ENCODE data around the gene SLC16A12. TPM values are rescaled to one million over a fixed set of nuclear protein-coding genes. Genes with fewer than 3 reads are reported as not detected.
"Not testable (repeated sequence)": the region's sequence is repeated elsewhere in the genome, so short reads cannot be mapped to it uniquely, and the experiment has no call there.

Gene SLC16A12
- total RNA-seq, 1 donor from 2014 or later, result 0.08 TPM

GRCh38 chr10:89547853-89548513, 12.6 kb upstream of the SLC16A12 start:
- no peak for ATAC-seq

- not testable (repeated sequence) for ATAC-seq
These were observed 11.3 kb upstream of the SLC16A12 start for GRCh38 chr10:89546651-89547050.

DNA sequence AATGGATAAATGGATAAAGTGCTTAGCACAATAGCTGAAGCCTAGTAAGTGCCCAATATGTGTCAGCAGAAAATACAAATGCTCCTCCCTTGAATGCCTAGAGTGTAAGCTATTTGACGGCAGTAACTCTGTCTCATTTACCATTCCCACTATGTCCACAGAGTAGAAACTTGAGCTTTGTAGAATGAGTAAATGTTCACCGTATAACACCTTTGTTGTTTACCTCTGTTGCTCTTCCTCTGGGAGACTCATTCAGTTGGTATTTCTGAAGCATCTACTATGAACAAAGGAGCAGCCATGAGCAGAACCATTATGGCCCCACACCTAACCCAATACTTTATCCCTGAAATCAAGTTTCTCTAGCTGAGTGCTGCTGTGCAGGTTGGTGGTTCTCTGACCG, 8.4 kb upstream of the SLC16A12 start:
- ATAC-seq, result no peak

DNA sequence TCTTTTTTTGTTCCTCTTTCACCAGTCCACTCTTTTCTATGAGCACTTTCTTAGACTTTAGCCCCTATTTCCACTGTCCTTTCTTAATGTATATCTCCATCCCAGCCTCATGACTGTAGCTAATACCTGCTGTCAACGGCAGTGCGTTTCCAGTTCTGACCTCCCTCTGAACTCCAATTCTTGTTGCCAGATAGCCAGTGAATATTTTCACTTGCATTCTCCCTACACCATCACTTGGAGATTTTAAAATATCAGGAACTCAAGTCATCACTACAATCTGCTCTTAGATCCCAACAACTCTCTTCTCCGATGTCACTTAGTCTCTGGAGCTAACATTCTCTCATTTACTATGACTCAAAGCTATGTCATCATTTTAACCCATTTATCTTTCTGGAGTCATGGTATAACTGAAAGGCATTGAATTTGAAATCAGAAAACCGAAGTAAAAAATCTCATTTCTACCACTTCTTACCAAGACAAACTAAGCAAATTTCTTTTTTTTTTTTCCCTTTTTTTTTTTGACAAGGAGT, 5.1 kb upstream of the SLC16A12 start:
- ATAC-seq, result no peak

GRCh38 chr10:89537364-89537763, 2.0 kb upstream of the SLC16A12 start:
- no peak for ATAC-seq

DNA sequence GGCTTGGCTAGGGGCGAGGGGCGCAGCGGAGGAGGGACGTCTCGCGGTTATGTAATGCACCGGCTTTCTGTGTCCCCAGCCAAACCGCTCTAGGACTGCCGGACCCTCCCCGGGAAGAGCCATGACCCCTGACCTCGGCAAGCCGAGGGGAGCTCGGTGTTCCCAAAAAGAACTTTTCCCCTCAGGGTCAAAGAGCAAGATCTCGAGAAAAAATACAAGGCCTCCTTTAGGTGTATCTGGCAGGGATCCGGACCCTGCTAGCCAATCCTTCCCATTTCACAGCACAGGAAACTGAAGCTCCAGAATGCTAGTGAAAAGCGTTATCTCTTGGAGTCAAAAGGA, 590 bp upstream of the SLC16A12 start:
- no peak for ATAC-seq

DNA sequence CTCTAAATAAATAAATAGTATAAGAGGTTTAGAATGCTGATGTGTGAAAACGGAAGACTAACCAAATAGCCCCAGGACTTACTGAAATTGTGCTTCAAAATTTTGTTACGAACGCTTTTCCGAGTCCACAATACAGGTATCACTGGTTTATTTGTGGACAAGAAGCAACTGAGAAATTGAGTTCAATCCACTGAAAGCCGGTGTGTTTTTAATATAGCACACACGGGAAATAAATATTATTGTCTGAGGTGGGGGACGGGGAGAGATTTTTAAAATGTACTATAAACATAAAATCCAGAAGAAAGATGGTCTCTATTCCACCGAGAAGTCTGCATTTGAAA, 598 bp downstream of the SLC16A12 start:
- no peak for ATAC-seq

GRCh38 chr10:89532476-89532875, 2.9 kb downstream of the SLC16A12 start:
- ATAC-seq, result no peak

GRCh38 chr10:89531359-89531758, 4.0 kb downstream of the SLC16A12 start:
- ATAC-seq, result no peak

DNA sequence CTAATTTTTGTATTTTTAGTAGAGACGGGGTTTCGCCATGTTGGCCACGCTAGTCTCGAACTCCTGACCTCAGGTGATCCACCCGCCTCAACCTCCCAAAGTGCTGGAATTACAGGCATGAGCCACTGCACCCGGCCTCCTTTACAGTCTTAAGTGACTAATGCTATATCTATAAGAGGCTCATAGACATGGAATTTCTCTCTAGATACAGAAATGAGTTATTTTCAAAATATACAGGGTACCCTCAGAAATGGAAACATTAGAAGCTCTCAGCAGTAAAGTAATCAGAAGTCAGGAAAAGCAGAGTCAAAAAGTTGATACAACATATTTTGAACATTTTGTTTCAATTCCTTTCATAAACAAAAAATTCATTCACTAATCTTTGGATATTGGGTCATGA, 5.7 kb downstream of the SLC16A12 start:
- not testable (repeated sequence) for ATAC-seq

- no peak for ATAC-seq
These were observed 9.0 kb downstream of the SLC16A12 start for GRCh38 chr10:89526358-89526757.

- no peak for ATAC-seq
These were observed 9.8 kb downstream of the SLC16A12 start for GRCh38 chr10:89525556-89525955.

- ATAC-seq, result no peak
These were observed 11.1 kb downstream of the SLC16A12 start for GRCh38 chr10:89524279-89524678.

- ATAC-seq, result no peak
These were observed 12.1 kb downstream of the SLC16A12 start for GRCh38 chr10:89523274-89523673.

DNA sequence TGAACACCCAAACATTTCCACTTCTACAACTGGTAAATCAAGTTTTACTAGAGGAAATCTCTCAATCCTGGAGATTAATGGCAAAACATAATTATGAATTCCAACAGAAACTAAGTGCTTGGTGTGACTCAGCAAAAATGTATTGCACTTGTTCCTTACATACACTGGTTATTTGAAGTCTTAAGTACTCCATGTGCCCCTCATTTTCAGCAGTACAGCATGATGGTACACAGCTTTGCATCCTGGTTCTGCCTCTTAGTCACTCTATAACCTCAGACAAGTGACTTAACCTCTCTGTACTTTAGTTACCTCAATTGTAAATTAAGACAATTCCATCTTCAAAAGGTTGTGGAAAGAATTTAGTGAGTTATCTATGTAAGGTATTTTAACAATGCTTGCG, 12.9 kb downstream of the SLC16A12 start:
- peak; percentile 53 for ATAC-seq

DNA sequence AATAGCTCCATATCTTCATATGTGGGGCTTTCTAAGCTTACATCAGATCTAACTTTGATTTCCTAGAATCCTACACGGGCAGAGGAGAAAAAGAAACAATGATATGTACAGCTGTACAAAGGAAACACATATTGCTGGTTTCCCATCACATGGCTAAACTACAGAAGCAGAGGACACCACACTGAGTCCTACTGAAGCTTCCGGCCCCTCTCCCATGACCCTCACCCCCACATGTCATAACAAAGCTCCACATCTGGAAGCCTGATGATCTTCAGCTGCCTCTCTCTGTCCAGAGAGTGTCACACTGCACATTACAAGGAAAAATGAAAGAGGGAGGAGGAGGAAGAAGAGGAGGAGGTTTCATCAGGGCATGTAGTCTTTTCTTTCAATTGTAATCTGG, 14.0 kb downstream of the SLC16A12 start:
- no peak for ATAC-seq

DNA sequence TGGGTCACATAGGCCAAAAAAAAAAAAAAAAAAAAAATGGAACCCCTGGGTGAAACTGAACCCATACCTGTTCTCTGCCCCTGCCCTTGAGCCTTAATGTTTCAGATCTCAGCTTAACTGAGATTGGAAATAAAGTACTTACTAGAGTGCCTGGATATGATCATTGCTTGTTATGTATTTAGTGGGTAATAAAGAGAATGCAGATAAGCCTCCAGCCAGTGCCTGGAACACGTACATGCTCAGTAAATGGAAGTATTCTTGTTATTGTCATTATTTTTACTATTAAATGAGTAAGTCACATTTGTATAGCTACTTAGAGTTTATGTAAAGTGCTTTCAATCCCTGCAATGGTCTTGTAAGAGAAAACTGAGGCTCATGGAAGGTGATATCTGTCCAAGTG, 14.7 kb downstream of the SLC16A12 start:
- ATAC-seq, result no peak

GRCh38 chr10:89518876-89519842, 16.2 kb downstream of the SLC16A12 start:
- no peak for ATAC-seq

DNA sequence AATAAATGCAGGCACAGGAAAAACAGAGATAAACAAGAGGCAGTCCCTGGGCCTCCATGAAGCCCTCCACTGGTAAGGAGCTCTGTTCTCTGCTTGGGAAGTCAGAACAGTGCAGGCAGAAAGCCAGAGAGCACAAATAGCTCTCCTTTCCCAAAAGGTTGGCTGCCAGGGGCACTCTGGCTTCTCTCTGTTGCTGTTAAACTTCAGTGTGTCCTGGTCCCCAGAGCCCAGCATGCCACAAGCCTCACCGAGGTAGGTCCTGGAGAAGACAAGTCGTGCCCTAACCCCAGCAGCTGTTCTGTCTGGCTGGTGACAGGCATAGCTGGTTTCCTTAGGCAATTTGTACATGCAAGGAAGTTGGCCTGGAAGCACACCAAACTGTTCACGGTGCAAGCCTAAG, 17.3 kb downstream of the SLC16A12 start:
- no peak for ATAC-seq

DNA sequence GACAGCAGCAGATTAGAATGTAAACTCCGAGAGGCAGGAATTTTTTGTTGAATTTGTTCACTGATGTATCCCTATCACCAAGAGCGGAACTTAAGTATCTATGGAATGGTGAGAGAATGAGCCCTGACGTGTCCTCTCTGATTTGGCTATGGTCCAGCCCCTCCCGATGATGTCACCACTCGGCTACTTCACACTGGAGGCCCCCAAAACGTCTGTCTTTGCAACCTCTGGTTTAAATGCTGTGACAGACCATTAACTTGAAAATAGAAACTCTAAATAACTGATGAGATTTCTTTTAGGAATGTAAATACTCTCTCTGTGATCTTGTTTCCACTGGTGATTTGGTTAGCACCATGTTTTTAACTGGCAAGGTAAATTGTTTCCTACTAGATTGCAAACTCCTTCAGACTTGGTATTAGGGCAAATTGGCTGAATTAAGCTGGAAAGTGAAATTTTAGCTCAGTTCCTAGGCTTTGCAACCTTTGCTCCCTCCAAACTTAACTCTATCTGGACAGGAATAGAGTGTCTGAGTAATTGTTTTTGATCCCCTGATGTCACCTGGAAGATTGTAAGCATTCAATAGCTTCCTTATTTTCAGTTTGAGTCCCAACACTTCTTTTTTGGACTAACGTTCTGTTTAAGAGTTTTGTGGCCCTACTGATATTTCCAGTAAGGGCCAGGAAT, 19.1 kb downstream of the SLC16A12 start:
- no peak for ATAC-seq

DNA sequence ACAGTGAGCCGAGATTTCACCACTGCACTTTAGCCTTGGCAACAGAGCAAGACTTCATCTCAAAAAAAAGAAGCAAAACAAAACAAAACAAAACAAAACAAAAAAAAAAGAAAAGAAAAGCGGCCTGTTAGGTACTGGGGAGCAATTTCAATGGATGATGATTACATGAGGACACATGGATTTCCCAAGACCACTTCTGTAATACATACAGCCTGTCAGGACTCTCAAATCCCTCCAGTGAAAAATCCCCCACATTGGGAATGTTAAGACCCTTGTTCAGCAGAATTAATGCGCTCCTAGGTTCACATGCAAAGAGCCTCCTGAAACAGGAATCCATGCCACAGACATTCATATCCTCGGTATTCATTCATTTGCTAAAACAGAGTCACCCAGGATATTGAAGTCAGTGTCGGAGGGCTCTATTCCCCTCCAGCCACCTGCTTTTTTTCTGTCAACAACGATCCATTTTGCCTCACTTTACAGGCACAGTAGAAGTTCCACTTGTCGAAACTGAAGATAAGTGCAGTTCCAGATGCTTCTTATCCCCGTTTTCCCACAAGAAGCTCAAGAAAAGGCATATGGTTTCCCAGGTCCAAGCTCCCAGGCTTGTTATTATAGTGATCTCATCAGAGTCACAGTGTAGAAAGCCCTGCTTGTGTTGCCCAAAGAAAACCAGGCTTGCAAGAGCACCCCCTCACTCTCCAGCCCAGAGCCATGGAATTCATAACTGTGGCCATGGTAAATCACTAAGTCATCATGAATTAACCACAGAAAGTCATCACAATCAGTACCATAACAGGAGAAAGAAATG, 20.2 kb downstream of the SLC16A12 start:
- no peak for ATAC-seq

DNA sequence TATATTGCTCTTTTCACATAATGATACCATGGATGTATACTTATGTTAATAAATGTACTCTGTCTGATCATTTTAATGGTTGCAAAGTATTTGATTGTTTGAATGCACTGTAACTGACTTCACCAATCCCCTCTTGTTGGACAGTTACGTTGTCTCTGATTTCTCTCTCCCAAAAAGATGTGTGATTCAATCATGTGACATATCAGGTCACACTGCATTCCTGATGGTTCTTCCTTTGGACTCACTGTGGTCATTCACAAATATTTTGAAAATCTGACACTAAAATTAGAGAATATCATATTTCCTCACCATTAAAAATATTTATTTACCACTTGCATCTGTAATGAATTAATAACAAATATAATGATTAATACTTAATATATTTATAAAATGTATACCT, 22.2 kb downstream of the SLC16A12 start:
- ATAC-seq, result no peak

Measured in esophagus mucosa (tissue), 1 donor.